ENCODE measurements around the gene PRKAR2A.

DNA sequence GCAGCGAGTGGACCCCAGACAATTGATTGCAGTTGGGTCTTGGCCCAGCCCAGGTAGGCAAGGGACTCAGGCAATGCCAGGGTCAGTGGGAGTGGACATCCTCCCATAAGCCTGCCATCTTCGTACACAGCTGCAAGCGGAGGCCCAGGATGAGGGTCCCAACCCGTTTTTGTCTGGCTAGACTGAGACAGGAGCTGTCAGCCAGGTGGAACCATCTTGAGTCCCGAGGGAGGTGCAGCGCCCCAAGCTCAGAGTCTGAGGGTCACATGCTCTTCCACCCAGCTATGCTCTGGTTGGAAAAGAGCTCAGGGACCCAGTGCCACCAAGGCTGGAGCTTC lies 108.1 kb downstream of the PRKAR2A start:
- TF ChIP-seq, protein P1, sequence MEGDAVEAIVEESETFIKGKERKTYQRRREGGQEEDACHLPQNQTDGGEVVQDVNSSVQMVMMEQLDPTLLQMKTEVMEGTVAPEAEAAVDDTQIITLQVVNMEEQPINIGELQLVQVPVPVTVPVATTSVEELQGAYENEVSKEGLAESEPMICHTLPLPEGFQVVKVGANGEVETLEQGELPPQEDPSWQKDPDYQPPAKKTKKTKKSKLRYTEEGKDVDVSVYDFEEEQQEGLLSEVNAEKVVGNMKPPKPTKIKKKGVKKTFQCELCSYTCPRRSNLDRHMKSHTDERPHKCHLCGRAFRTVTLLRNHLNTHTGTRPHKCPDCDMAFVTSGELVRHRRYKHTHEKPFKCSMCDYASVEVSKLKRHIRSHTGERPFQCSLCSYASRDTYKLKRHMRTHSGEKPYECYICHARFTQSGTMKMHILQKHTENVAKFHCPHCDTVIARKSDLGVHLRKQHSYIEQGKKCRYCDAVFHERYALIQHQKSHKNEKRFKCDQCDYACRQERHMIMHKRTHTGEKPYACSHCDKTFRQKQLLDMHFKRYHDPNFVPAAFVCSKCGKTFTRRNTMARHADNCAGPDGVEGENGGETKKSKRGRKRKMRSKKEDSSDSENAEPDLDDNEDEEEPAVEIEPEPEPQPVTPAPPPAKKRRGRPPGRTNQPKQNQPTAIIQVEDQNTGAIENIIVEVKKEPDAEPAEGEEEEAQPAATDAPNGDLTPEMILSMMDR (IDR thresholded peaks at IDR 0.05): no peak
- no peak for TF ChIP-seq POLR2AphosphoS5 (IDR thresholded peaks at IDR 0.05; ENCODE audit: low read depth, low read length)
- no peak for TF ChIP-seq SIN3A (IDR thresholded peaks at IDR 0.05; ENCODE audit: borderline replicate concordance, insufficient read depth, low read depth, low read length)
- TF ChIP-seq, protein P2, sequence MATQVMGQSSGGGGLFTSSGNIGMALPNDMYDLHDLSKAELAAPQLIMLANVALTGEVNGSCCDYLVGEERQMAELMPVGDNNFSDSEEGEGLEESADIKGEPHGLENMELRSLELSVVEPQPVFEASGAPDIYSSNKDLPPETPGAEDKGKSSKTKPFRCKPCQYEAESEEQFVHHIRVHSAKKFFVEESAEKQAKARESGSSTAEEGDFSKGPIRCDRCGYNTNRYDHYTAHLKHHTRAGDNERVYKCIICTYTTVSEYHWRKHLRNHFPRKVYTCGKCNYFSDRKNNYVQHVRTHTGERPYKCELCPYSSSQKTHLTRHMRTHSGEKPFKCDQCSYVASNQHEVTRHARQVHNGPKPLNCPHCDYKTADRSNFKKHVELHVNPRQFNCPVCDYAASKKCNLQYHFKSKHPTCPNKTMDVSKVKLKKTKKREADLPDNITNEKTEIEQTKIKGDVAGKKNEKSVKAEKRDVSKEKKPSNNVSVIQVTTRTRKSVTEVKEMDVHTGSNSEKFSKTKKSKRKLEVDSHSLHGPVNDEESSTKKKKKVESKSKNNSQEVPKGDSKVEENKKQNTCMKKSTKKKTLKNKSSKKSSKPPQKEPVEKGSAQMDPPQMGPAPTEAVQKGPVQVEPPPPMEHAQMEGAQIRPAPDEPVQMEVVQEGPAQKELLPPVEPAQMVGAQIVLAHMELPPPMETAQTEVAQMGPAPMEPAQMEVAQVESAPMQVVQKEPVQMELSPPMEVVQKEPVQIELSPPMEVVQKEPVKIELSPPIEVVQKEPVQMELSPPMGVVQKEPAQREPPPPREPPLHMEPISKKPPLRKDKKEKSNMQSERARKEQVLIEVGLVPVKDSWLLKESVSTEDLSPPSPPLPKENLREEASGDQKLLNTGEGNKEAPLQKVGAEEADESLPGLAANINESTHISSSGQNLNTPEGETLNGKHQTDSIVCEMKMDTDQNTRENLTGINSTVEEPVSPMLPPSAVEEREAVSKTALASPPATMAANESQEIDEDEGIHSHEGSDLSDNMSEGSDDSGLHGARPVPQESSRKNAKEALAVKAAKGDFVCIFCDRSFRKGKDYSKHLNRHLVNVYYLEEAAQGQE (IDR thresholded peaks at IDR 0.05; ENCODE audit: insufficient read depth in 1 of 2, low read depth in 2 of 2, low read length in 1 of 2): no peak

Data from Panc1 (cell line).